Astrocyte (in vitro differentiated cells and primary cell): ENCODE data around the gene NOS1AP. TPM values are rescaled to one million over a fixed set of nuclear protein-coding genes. Genes with fewer than 3 reads are reported as not detected.

Experiments used
- DNase-seq: peaks from one replicate; pipeline ENCODE4 v3.0.0-alpha.2; 2010; ENCODE audit warnings: low read depth
- FAIRE-seq: peaks from 2 replicates; lab custom pipeline; 2011; peaks lifted over from hg19 to GRCh38; lab: Jason Lieb, UNC
- H2AFZ ChIP-seq: 2 replicates; pipeline ENCODE4 v1.6.0; 2012; ENCODE audit warnings: low read depth, low read length, inconsistent platforms
- H3K27ac ChIP-seq: 2 replicates; pipeline ENCODE4 v1.5.1; 2011; ENCODE audit warnings: low read depth, low read length, inconsistent platforms
- H3K27me3 ChIP-seq: 2 replicates; pipeline ENCODE4 v1.6.0; 2011; ENCODE audit warnings: low read length, inconsistent platforms; ENCODE audit not compliant: insufficient read depth
- H3K36me3 ChIP-seq: 2 replicates; pipeline ENCODE4 v1.5.1; 2011; ENCODE audit warnings: low read length, inconsistent platforms; ENCODE audit not compliant: insufficient read depth
- H3K4me1 ChIP-seq: 2 replicates; pipeline ENCODE4 v1.5.1; 2011; ENCODE audit warnings: low read length, inconsistent platforms; ENCODE audit not compliant: insufficient read depth
- H3K4me2 ChIP-seq: 2 replicates; pipeline ENCODE4 v1.6.0; 2012; ENCODE audit warnings: low read length, inconsistent platforms
- H3K4me3 ChIP-seq: 2 replicates; pipeline ENCODE4 v1.5.1; 2011; ENCODE audit warnings: low read depth, mild to moderate bottlenecking, low read length, inconsistent platforms; ENCODE audit not compliant: insufficient read depth
- H3K79me2 ChIP-seq: 2 replicates; pipeline ENCODE4 v1.6.0; 2012; ENCODE audit warnings: mild to moderate bottlenecking, low read length, inconsistent platforms; ENCODE audit not compliant: insufficient read depth
- H3K9ac ChIP-seq: 2 replicates; pipeline ENCODE4 v1.6.0; 2012; ENCODE audit warnings: mild to moderate bottlenecking, low read length, inconsistent platforms
- H3K9me3 ChIP-seq: 2 replicates; pipeline ENCODE4 v1.5.1; 2012; ENCODE audit warnings: low read depth, mild to moderate bottlenecking, low read length, inconsistent platforms; ENCODE audit not compliant: insufficient read depth
- H4K20me1 ChIP-seq: 2 replicates; pipeline ENCODE4 v1.6.0; 2012; ENCODE audit warnings: low read length, inconsistent platforms; ENCODE audit not compliant: insufficient read depth
- H3K27ac Mint-ChIP-seq: one replicate; pipeline ENCODE4 v1.8.0; 2021; ENCODE audit warnings: mild to moderate bottlenecking, mixed read lengths; ENCODE audit not compliant: unreplicated experiment
- H3K27me3 Mint-ChIP-seq: one replicate; pipeline ENCODE4 v1.8.0; 2021; ENCODE audit warnings: low read depth, mixed read lengths; ENCODE audit not compliant: unreplicated experiment
- H3K36me3 Mint-ChIP-seq: one replicate; pipeline ENCODE4 v1.8.0; 2021; ENCODE audit warnings: low read depth, mixed read lengths; ENCODE audit not compliant: unreplicated experiment
- H3K4me1 Mint-ChIP-seq: one replicate; pipeline ENCODE4 v1.8.0; 2021; ENCODE audit warnings: low read depth, mixed read lengths; ENCODE audit not compliant: unreplicated experiment
- H3K4me3 Mint-ChIP-seq: one replicate; pipeline ENCODE4 v1.8.0; 2021; ENCODE audit warnings: mild to moderate bottlenecking, moderate library complexity, mixed read lengths; ENCODE audit not compliant: unreplicated experiment
- H3K9me3 Mint-ChIP-seq: one replicate; pipeline ENCODE4 v1.8.0; 2021; ENCODE audit warnings: mild to moderate bottlenecking, mixed read lengths; ENCODE audit not compliant: unreplicated experiment
- EZH2 ChIP-seq: IDR thresholded peaks from 2 replicates; pipeline ENCODE4 v1.6.1; 2012; ENCODE audit warnings: mild to moderate bottlenecking, low read length, inconsistent platforms; ENCODE audit not compliant: insufficient read depth
- total RNA-seq: library from RNA; stranded (reverse); gene quantifications from 2 replicates; pipeline ENCODE4 v1.2.1, GENCODE V29; 2021
- TF ChIP-seq, protein P1 (sequence below): IDR thresholded peaks from 2 replicates; pipeline ENCODE4 v1.5.1; 2011; ENCODE audit warnings: low read depth, mild to moderate bottlenecking, inconsistent platforms, low read length, moderate library complexity; ENCODE audit not compliant: insufficient read depth

The NOS1AP gene
- total RNA-seq, 1 donor from 2014 or later: 1.2 TPM

DNA sequence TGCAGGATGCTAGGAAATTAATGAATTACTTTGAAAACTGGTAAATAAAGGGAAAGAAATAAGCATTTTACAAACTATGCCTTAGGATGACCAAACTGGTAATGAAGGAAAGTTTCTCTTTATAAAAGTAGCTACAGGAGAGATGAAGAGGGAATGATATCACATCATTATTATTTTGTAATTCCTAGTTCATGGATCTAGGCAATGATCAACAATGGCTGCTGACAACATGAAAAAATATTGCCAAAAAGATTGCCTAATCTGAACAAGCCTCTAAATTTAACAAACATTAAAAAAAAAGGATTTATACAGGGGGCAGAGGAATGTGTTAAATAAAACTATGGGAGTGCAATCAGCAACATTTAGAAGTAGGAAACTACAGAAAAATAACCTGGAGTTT, 38.9 kb downstream of the NOS1AP start:
- no peak overlapping the region for H3K9ac ChIP-seq
- DNase-seq (no peak), FAIRE-seq (no peak)
- no peak overlapping the region for H2AFZ ChIP-seq
- H3K4me1 Mint-ChIP-seq: peaks cover 2% of the 10 kb centered on the region
- no peak overlapping the region for H3K27ac ChIP-seq
- no peak overlapping the region for H3K4me2 ChIP-seq
- TF ChIP-seq EZH2: no peak
- TF ChIP-seq, protein P1, sequence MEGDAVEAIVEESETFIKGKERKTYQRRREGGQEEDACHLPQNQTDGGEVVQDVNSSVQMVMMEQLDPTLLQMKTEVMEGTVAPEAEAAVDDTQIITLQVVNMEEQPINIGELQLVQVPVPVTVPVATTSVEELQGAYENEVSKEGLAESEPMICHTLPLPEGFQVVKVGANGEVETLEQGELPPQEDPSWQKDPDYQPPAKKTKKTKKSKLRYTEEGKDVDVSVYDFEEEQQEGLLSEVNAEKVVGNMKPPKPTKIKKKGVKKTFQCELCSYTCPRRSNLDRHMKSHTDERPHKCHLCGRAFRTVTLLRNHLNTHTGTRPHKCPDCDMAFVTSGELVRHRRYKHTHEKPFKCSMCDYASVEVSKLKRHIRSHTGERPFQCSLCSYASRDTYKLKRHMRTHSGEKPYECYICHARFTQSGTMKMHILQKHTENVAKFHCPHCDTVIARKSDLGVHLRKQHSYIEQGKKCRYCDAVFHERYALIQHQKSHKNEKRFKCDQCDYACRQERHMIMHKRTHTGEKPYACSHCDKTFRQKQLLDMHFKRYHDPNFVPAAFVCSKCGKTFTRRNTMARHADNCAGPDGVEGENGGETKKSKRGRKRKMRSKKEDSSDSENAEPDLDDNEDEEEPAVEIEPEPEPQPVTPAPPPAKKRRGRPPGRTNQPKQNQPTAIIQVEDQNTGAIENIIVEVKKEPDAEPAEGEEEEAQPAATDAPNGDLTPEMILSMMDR: no peak
- no peaks in the 10 kb centered on the region for H4K20me1 ChIP-seq
- no peak overlapping the region for H3K27ac Mint-ChIP-seq
- H3K79me2 ChIP-seq: no peaks in the 10 kb centered on the region
- no peaks in the 10 kb centered on the region for H3K27me3 Mint-ChIP-seq
- H3K9me3 ChIP-seq: no peaks in the 10 kb centered on the region
- no peak overlapping the region for H3K4me3 Mint-ChIP-seq
- no peaks in the 10 kb centered on the region for H3K27me3 ChIP-seq
- H3K36me3 Mint-ChIP-seq: no peaks in the 10 kb centered on the region
- H3K9me3 Mint-ChIP-seq: peaks cover 10% of the 10 kb centered on the region
- H3K4me1 ChIP-seq: no peaks in the 10 kb centered on the region
- H3K4me3 ChIP-seq: no peak overlapping the region
- H3K36me3 ChIP-seq: no peaks in the 10 kb centered on the region

DNA sequence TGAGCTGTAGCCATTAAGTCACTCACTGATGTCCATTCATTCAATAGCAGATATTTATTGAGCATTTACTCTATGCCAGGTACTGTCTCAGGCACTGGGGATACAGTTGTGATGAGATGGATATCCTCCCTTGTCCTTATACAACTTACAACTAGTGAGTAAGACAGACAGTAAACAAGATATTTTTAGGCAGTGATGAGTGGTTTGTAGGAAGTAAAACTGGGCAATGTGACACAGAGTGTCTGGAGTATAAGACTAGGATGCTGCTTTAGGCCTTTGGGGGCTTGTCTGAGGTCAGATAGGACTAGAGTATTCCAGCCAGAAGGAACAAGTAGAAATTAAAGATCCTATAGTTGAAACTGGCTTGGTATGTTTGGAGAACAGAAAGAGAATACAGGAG, 41.4 kb downstream of the NOS1AP start:
- no peak overlapping the region for H3K9ac ChIP-seq
- no peak overlapping the region for H2AFZ ChIP-seq
- peaks cover 4% of the 10 kb centered on the region for H3K9me3 Mint-ChIP-seq
- TF ChIP-seq, protein P1: no peak
- no peak for TF ChIP-seq EZH2
- DNase-seq (no peak), FAIRE-seq (no peak)
- no peaks in the 10 kb centered on the region for H3K36me3 ChIP-seq
- no peaks in the 10 kb centered on the region for H3K36me3 Mint-ChIP-seq
- no peak overlapping the region for H3K4me3 Mint-ChIP-seq
- H3K27me3 Mint-ChIP-seq: peaks cover 2% of the 10 kb centered on the region
- no peak overlapping the region for H3K4me2 ChIP-seq
- H3K79me2 ChIP-seq: no peaks in the 10 kb centered on the region
- no peak overlapping the region for H3K27ac Mint-ChIP-seq
- no peaks in the 10 kb centered on the region for H4K20me1 ChIP-seq
- H3K27me3 ChIP-seq: no peaks in the 10 kb centered on the region
- H3K4me1 ChIP-seq: no peaks in the 10 kb centered on the region
- no peaks in the 10 kb centered on the region for H3K9me3 ChIP-seq
- no peak overlapping the region for H3K4me3 ChIP-seq
- H3K27ac ChIP-seq: no peak overlapping the region
- peaks cover 2% of the 10 kb centered on the region for H3K4me1 Mint-ChIP-seq

DNA sequence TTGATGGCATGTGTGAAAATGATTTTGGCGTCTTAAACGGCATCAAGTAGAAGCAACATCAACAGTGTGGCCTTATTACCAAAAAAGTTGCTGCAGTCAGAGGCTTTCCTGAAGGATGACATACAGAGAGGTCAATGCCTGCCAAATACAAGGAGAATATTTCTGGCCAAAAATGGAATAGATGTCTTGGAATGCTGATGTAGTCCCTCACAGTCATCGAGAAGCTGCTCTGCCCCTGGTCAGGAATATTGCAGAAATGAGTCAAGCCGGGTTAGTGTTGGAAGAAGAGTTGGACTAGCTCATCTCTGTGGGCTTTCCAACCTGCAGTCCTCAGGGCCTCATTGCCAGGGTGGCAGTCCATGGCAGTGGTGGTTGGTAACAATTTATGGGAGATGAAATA, 42.1 kb downstream of the NOS1AP start:
- H3K9ac ChIP-seq: no peak overlapping the region
- Mint-ChIP-seq H3K36me3 (no peaks in the 10 kb centered on the region), H3K9me3 (peaks cover 4% of the 10 kb centered on the region), H3K27me3 (peaks cover 2% of the 10 kb centered on the region), H3K4me3 (no peak overlapping the region), H3K4me1 (peaks cover 2% of the 10 kb centered on the region), H3K27ac (no peak overlapping the region)
- no peaks in the 10 kb centered on the region for H3K36me3 ChIP-seq
- no peaks in the 10 kb centered on the region for H3K4me1 ChIP-seq
- no peaks in the 10 kb centered on the region for H3K9me3 ChIP-seq
- H2AFZ ChIP-seq: no peak overlapping the region
- no peak for TF ChIP-seq EZH2
- TF ChIP-seq, protein P1: no peak
- no peak overlapping the region for H3K27ac ChIP-seq
- DNase-seq: no peak
- H3K4me2 ChIP-seq: no peak overlapping the region
- H3K79me2 ChIP-seq: no peaks in the 10 kb centered on the region
- H3K4me3 ChIP-seq: no peak overlapping the region
- H4K20me1 ChIP-seq: no peaks in the 10 kb centered on the region
- no peaks in the 10 kb centered on the region for H3K27me3 ChIP-seq
- no peak for FAIRE-seq
